Measurements from ENCODE around the gene RANBP3.

DNA sequence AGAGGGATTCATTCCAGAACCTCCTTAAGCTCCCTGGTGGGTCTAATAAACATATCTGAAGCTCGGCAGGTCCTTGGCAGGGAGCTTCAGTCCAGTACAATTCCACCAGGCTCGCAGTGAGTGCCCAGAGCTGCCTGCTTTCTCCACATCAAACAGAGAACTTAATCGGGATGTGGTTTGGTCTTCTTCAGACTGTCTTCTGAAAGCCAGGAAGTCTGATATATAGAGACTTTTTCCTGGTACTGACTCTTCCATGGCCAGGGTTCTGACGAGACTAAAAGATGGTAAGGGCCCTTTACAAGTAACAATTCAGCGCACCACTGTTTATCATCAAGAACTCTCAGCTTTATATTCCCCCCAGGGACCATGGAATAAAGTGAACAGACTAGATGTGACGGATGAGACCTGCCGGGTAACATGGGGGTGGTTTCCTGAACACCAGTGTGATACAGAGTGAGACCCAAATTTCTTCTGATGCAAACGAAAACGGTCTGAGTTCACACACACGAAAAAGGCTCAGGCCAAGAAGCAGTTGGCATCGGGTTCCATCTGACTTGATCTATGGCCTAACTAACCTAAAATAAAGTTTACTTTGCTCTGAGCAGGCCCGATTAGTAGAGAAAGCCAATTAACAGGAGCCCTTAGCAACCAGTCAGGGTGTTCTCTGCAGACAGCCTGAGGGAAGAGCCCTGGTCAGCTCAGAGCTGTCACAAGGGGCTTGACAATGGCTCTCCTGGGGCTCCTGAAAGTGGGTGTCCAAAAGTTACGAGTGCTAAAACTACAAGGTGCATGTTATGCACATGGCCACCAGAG lies 29.0 kb downstream of the RANBP3 start:
- TF ChIP-seq YY1 (IDR thresholded peaks at IDR 0.05; ENCODE audit: insufficient read depth, insufficient read length) (no peak), SUZ12 (IDR thresholded peaks at IDR 0.05; ENCODE audit: extremely low read depth, insufficient read depth, insufficient read length) (no peak)

All from NT2/D1 (cell line).